ENCODE measurements around the gene KRT4.
"Not testable (repeated sequence)": the region's sequence is repeated elsewhere in the genome, so short reads cannot be mapped to it uniquely, and the experiment has no call there.

The KRT4 gene

DNA sequence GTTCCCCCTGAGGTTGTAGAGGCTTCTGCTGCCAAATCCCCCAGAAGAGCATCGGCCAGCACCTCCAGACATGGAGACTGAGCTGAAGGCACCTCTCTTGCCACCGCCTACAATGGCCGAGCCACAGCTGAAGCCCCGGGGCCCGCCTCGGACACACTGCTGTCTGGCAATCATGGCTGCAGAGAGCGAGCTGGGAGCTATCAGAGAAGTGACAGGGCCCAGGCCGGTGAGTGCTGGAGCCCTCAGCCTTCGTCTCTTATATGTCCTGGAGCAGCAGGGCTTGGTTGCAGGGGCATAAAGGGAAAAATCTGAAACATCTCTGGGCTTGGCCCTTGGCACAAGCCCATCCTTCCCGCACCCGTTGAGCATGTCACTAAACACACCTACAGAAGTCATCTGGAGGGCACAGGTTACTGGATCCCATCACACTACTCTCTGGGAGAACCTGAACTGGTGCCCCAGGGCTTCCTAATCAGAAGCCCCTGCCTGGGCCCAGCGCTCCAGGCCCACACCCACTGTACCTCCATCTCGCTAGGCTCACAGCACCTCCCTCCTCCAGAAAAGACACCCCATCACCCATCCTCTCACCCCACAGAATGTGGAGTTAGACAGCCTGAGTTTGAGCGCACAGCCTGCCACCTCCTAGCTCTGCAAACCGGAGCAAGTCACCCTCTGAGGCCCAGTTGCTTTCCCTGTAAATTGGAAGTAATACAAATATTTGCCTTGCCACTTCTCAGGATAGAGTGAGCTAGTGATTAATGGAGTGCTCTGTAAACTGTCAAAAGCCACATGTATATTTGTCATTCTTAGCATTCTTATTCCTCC, at the start of gene KRT4:
Gene KRT4 (minus strand): TSS at position 232 of the 825 bp plus-strand sequence. CDS start 58 bp downstream, at position 174.
- no peak for DNase-seq

DNA sequence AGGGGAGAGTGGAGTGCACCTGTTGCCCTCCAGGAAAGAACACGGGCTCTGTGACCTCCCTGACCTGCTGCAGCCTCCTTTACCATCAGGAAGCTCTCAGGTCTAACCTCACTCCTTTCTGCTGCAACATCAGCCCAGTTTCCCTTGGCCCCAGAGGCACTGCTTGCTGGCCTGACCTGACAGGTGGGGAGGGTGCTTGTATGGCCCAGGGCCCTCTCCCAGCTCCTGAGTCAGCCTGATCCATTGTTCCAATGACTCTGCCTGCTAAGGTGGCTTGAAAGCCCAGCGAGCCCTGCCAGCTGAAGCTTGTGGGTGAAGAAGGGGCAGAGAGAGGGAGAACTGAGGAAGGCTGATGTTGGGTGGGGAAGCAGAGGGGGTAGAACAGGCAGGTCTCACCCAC, 48.1 kb upstream of the KRT4 start:
- no peak for DNase-seq

- DNase-seq, result no peak
These were observed 47.6 kb upstream of the KRT4 start for GRCh38 chr12:52861511-52861910.

- DNase-seq, result no peak
These were observed 46.3 kb upstream of the KRT4 start for GRCh38 chr12:52860102-52860823.

DNA sequence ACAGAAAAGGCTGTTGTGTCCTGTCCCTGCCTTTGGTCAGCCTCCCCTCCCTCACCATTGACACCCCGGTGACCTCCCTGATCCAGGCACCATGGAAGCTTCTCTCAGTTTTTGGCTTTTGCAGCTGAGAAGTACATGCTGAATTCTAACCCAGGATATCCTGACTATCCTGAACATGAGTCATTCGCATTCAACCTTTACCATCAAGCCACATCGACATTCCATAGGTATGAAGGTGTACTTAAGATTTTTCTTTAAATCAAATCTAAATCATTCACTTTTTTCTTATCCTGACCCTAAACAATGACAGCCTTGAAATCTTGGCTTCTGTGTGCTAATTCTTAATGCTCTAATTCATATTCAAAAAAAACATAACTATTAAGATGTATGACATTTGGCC, 43.6 kb upstream of the KRT4 start:
- DNase-seq, result no peak

- DNase-seq, result no peak
These were observed 42.9 kb upstream of the KRT4 start for GRCh38 chr12:52856787-52857186.

- DNase-seq, result not testable (repeated sequence)
These were observed 42.2 kb upstream of the KRT4 start for GRCh38 chr12:52856077-52856476.

GRCh38 chr12:52851787-52852186, 37.9 kb upstream of the KRT4 start:
- no peak for DNase-seq

DNA sequence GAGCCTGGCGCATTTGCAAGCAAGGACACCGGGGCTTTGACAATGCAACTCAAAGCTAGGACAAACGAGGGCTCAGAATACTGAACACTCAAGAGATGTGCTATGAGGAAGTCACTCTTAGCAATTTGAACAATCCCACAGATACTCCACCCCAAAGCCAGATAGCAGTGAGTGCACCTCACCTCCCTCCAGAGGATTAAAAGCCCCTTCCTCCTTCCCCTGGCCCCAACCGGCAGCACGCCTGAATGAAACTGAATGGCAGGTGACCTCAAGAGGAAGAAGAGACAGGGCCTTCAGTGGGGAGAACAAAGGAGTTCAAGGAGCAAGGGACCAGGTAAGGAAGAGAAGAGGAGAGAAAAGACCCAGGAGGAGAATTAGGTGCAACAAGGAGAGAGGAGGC, 36.8 kb upstream of the KRT4 start:
- DNase-seq, result no peak

DNA sequence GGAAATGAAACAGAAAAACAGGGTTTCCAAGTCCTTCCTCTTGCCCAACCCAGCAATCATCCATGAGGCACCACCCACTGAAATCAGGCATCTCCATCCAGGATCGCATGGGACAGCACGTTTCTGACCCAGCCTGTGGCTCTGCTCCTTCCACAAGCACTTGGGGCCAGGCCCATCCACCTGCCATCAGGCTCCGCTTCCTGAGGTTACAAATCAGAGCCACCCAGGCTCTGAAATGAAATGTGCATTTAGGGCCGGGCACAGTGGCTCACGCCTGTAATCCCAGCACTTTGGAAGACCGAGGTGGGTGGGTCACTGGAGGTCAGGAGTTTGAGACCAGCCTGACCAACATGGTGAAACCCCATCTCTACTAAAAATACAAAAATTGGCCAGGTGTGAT, 35.6 kb upstream of the KRT4 start:
- DNase-seq, result no peak

- DNase-seq, result no peak
These were observed 34.8 kb upstream of the KRT4 start, which contains the start of gene KRT78 for GRCh38 chr12:52848661-52849255. Gene KRT78, minus strand, starts transcription at chr12:52848994. Its CDS starts 64 bp downstream, at chr12:52848930.

GRCh38 chr12:52847335-52848102, 33.6 kb upstream of the KRT4 start:
- no peak for DNase-seq

- no peak for DNase-seq
These were observed 32.5 kb upstream of the KRT4 start for GRCh38 chr12:52846356-52846970.

- no peak for DNase-seq
These were observed 32.0 kb upstream of the KRT4 start for GRCh38 chr12:52845946-52846345.

- DNase-seq, result no peak
These were observed 30.5 kb upstream of the KRT4 start for GRCh38 chr12:52844386-52844785.

DNA sequence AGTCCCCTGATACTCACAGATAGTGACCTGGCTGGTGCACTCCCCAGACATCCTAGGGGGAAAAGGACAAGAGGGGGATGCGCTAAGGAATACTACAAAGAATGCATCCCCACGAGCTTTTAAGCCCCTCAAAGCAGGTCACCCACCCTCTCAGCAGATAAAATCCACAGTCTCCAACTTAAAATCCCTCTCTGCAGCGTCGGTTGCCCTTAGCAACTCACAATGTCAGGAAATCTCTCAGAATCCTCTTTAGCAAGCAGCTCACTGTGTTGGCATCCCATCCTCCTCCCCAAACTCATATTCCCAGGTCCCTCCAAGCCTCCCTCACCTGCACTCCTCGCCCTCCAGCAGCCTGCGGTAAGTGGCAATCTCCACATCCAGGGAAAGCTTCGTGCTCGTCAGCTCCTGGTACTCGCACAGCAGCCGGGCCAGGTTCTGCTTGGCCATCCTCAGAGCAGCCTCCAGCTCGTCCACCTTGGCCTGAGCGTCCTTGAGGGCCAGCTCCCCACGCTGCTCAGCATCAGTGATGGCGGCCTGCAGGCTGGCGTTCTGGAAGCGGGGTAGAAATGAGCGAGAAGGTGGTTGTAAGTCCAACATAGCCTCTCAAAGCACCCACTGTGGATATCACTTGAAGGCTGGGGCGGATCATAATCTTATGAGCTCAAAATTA, 25.7 kb upstream of the KRT4 start:
- no peak for DNase-seq

DNA sequence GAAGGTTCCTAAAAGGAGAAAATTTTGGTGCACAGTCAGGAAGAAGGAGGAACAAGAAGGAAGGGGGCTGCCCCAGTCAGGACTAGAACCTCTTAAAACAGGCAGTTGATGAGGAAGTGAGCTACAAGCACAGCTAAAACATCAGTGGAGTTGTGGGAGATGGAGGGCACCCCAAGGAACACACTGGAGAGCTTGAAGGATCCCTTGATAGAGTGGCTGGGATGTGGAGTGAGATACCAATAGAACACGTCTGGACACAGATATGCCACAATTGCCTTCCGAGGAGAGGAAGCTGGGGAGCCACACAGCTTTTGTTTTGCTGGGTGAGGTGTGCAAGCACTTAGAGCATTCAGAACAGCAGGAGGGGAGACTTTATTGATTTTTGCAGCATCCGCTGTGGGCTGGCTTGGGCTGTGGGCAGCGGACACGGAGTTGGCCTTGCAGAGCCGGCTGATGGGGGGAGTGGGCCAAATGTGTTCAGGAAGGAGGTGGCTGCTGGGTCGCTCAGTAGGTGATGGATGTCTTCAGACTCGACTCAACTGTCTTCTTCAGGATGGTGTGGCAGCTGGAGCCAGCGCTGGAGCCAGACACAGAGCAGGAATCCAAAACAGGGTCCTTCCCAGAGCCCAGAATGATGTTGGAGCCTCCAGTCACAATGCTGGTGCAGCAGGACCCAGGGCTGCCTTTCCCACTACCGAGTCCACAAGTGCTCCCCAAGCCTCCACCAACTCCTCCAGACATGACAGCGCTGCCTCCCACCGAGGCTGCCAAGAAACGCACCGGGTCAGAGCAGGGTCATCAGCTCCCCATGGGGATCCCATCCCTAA, 24.9 kb upstream of the KRT4 start:
- peak; percentile 18 for DNase-seq

- DNase-seq, result no peak
These were observed 24.1 kb upstream of the KRT4 start for GRCh38 chr12:52837781-52838608.

GRCh38 chr12:52837413-52837741, 23.5 kb upstream of the KRT4 start:
- no peak for DNase-seq

All from NCI-H2227 treated with DMSO at 0.1 percent for 48 hours (cell line).